Activated CD4-positive, alpha-beta memory T cell treated with anti-CD3 and anti-CD28 coated beads for 36 hours (primary cell): ENCODE measurements around the gene PCDHB12. TPM values are rescaled to one million over a fixed set of nuclear protein-coding genes. Genes with fewer than 3 reads are reported as not detected.
"Not testable (repeated sequence)": the region's sequence is repeated elsewhere in the genome, so short reads cannot be mapped to it uniquely, and the experiment has no call there.

Experiments
- CTCF ChIA-PET: fragments of 350-600 bp; sonication (Branson Sonifier 250); formaldehyde crosslinking; loops from one replicate; lab custom pipeline; 2021; ENCODE audit warnings: antibody characterized with exemption, inconsistent platforms; lab: Charles Lee
- POLR2A ChIA-PET: fragments of 350-600 bp; sonication (Branson Sonifier 250); formaldehyde crosslinking; loops from one replicate; lab custom pipeline; 2021; ENCODE audit warnings: antibody characterized with exemption; lab: Charles Lee
- DNase-seq: peaks from one replicate; pipeline ENCODE4 v3.0.0-alpha.2; 2020
- H3K27ac Mint-ChIP-seq: one replicate; pipeline ENCODE4 v1.8.0; 2021; ENCODE audit warnings: mixed read lengths
- H3K27me3 Mint-ChIP-seq: one replicate; pipeline ENCODE4 v1.8.0; 2021; ENCODE audit warnings: mixed read lengths
- H3K36me3 Mint-ChIP-seq: one replicate; pipeline ENCODE4 v1.8.0; 2021; ENCODE audit warnings: mixed read lengths
- H3K4me1 Mint-ChIP-seq: one replicate; pipeline ENCODE4 v1.8.0; 2021; ENCODE audit warnings: low read depth, mixed read lengths
- H3K4me3 Mint-ChIP-seq: one replicate; pipeline ENCODE4 v1.8.0; 2021; ENCODE audit warnings: mild to moderate bottlenecking, mixed read lengths
- H3K9me3 Mint-ChIP-seq: one replicate; pipeline ENCODE4 v1.8.0; 2021; ENCODE audit warnings: mixed read lengths
- intact Hi-C: fragments of 100-400 bp; cut with micrococcal nuclease; formaldehyde crosslinking; loops from one replicate; pipeline ENCODE4 v1.15.1; 2023
- total RNA-seq, 2 experiments: library from RNA; stranded (reverse); gene quantifications; one replicate each; pipeline ENCODE4 v1.2.3, GENCODE V29; 2021

PCDHB12 gene
- total RNA-seq, 2 experiments from 2014 or later: not detected

DNA sequence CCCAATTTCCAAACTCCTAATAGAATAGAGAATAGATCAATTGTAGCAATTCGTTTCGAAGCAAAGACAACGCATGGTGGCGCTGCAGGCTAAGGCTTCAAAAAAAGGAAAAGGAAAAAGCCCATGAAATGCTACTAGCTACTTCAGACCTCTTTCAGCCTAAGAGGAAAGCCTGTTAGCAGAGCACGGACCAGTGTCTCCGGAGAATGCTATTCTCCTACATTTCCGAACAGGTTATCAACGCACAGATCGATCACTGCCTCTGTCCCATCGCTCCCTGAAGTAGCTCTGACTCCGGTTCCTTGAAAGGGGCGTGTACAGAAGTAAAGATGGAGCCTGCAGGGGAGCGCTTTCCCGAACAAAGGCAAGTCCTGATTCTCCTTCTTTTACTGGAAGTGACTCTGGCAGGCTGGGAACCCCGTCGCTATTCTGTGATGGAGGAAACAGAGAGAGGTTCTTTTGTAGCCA is 36.8 kb downstream of the PCDHB12 start, which contains the start of gene PCDHB15:
Gene PCDHB15, plus strand, starts transcription at position 146 of the 468 bp plus-strand sequence. Its CDS starts 184 bp downstream, at position 330.
- intact Hi-C loops: no loop called here
- Mint-ChIP-seq H3K4me1 (no peaks in the 10 kb centered on the region), H3K27ac (no peak within 1 kb of the TSS), H3K36me3 (peaks cover 40% of the 10 kb centered on the region), H3K9me3 (peaks cover 76% of the 10 kb centered on the region), H3K4me3 (peak within 1 kb of the TSS; percentile 18), H3K27me3 (peaks cover 29% of the 10 kb centered on the region)
- DNase-seq: peak; percentile 40
- CTCF ChIA-PET: interaction anchor here (1.1 to 1.7 kb wide), 5 partner anchors 75 to 319 kb away, joined by 3 to 5 read pairs (median 5); partner anchors contain the start of gene TAF7
- POLR2A ChIA-PET: no interaction called here

DNA sequence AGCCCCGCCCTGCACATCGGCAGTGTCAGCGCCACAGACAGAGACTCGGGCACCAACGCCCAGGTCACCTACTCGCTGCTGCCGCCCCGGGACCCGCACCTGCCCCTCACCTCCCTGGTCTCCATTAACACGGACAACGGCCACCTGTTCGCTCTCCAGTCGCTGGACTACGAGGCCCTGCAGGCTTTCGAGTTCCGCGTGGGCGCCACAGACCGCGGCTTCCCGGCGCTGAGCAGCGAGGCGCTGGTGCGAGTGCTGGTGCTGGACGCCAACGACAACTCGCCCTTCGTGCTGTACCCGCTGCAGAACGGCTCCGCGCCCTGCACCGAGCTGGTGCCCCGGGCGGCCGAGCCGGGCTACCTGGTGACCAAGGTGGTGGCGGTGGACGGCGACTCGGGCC is 38.5 kb downstream of the PCDHB12 start:
- H3K4me1 Mint-ChIP-seq, DNase-seq, POLR2A ChIA-PET, H3K27ac Mint-ChIP-seq, H3K4me3 Mint-ChIP-seq, CTCF ChIA-PET, intact Hi-C loops: not testable (repeated sequence)
- Mint-ChIP-seq H3K9me3 (peaks cover 76% of the 10 kb centered on the region), H3K36me3 (peaks cover 31% of the 10 kb centered on the region), H3K27me3 (peaks cover 17% of the 10 kb centered on the region)

DNA sequence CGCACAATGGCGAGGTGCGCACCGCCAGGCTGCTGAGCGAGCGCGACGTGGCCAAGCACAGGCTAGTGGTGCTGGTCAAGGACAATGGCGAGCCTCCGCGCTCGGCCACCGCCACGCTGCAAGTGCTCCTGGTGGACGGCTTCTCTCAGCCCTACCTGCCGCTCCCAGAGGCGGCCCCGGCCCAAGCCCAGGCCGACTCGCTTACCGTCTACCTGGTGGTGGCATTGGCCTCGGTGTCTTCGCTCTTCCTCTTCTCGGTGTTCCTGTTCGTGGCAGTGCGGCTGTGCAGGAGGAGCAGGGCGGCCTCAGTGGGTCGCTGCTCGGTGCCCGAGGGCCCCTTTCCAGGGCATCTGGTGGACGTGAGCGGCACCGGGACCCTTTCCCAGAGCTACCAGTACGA is 38.9 kb downstream of the PCDHB12 start:
- Mint-ChIP-seq H3K36me3 (peaks cover 30% of the 10 kb centered on the region), H3K9me3 (peaks cover 75% of the 10 kb centered on the region), H3K27me3 (peaks cover 16% of the 10 kb centered on the region)
- H3K27ac Mint-ChIP-seq, H3K4me1 Mint-ChIP-seq, DNase-seq, intact Hi-C loops, H3K4me3 Mint-ChIP-seq, POLR2A ChIA-PET, CTCF ChIA-PET: not testable (repeated sequence)

DNA sequence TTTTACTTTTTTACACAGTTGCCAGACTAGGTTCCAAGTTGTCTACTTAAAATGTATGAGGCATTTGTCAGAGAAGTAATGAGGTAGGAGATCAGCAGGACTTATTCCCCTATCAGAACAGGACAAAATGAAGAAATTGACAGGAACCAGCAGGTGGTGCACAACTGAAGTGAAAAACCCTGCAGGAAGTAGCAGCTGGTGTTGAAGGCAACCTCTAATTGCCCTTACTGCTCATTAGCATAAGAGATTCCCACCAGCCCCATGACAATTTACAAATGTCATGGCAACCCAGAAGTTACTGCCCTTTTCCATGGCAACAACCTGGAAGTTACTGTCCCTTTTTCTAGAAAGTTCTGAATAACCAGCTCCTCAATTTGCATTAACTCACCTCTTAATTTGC is 42.1 kb downstream of the PCDHB12 start:
- no peak for DNase-seq
- H3K27me3 Mint-ChIP-seq: no peaks in the 10 kb centered on the region
- H3K4me3 Mint-ChIP-seq: no peak overlapping the region
- H3K4me1 Mint-ChIP-seq: no peaks in the 10 kb centered on the region
- ChIA-PET POLR2A (no interaction called here), CTCF (interaction anchor here (1.2 kb wide), 1 partner anchor 70 kb away, joined by 4 read pairs; the partner anchor contains the start of gene TAF7)
- intact Hi-C loops: no loop called here
- peaks cover 27% of the 10 kb centered on the region for H3K36me3 Mint-ChIP-seq
- H3K27ac Mint-ChIP-seq: no peak overlapping the region
- peaks cover 80% of the 10 kb centered on the region for H3K9me3 Mint-ChIP-seq

- H3K36me3 Mint-ChIP-seq: peaks cover 45% of the 10 kb centered on the region
- CTCF ChIA-PET: no interaction called here
- no peak overlapping the region for H3K4me3 Mint-ChIP-seq
- H3K9me3 Mint-ChIP-seq: peaks cover 91% of the 10 kb centered on the region
- POLR2A ChIA-PET: no interaction called here
- no peak for DNase-seq
- intact Hi-C loops: no loop called here
- no peak overlapping the region for H3K27ac Mint-ChIP-seq
- no peaks in the 10 kb centered on the region for H3K4me1 Mint-ChIP-seq
- H3K27me3 Mint-ChIP-seq: no peaks in the 10 kb centered on the region
These were observed 49.9 kb downstream of the PCDHB12 start for GRCh38 chr5:141258464-141258863.

GRCh38 chr5:141258948-141259347 is 50.4 kb downstream of the PCDHB12 start:
- Mint-ChIP-seq H3K9me3 (peaks cover 91% of the 10 kb centered on the region), H3K4me3 (no peak overlapping the region), H3K27me3 (no peaks in the 10 kb centered on the region), H3K36me3 (peaks cover 47% of the 10 kb centered on the region), H3K4me1 (no peaks in the 10 kb centered on the region), H3K27ac (no peak overlapping the region)
- DNase-seq: no peak
- intact Hi-C loops: no loop called here
- CTCF ChIA-PET: no interaction called here
- POLR2A ChIA-PET: no interaction called here

GRCh38 chr5:141260458-141261237 is 52.1 kb downstream of the PCDHB12 start:
- intact Hi-C loops: no loop called here
- Mint-ChIP-seq H3K36me3 (peaks cover 53% of the 10 kb centered on the region), H3K27me3 (no peaks in the 10 kb centered on the region), H3K4me1 (no peaks in the 10 kb centered on the region), H3K4me3 (no peak overlapping the region), H3K27ac (no peak overlapping the region), H3K9me3 (peaks cover 88% of the 10 kb centered on the region)
- no peak for DNase-seq
- ChIA-PET POLR2A (no interaction called here), CTCF (no interaction called here)

DNA sequence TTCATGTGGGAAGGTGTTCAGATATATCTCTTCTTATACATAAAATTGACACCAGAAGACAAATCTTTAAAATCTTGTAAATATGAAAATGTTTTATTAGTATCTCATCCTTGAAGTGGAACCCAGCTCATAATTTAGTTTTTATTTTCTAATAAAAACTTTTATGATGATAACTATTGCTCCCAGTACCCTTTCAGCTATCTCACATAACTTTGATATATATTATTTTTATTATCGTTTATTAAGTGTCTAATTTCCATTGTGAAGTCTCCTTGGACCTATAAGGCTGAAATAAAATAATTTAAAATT is 52.7 kb downstream of the PCDHB12 start:
- peaks cover 56% of the 10 kb centered on the region for H3K36me3 Mint-ChIP-seq
- H3K4me1 Mint-ChIP-seq: no peaks in the 10 kb centered on the region
- intact Hi-C loops: no loop called here
- no peaks in the 10 kb centered on the region for H3K27me3 Mint-ChIP-seq
- ChIA-PET CTCF (no interaction called here), POLR2A (no interaction called here)
- H3K4me3 Mint-ChIP-seq: no peak overlapping the region
- no peak overlapping the region for H3K27ac Mint-ChIP-seq
- DNase-seq: no peak
- peaks cover 88% of the 10 kb centered on the region for H3K9me3 Mint-ChIP-seq

Other genes with a start within 250 kb of the PCDHB12 start
- not detected for gene PCDHAC2, start 242.2 kb upstream of the PCDHB12 start, total RNA-seq
- gene PCDHB1, start 157.3 kb upstream of the PCDHB12 start, total RNA-seq: not detected
- under 1 TPM in 1 of 2 experiments, not detected in 1; 0.17 TPM for gene PCDHB2, start 114.1 kb upstream of the PCDHB12 start, total RNA-seq
- gene PCDHB3, start 108.2 kb upstream of the PCDHB12 start, total RNA-seq: not detected
- gene PCDHB4, start 86.9 kb upstream of the PCDHB12 start, total RNA-seq: not detected
- not detected for gene PCDHB5, start 73.5 kb upstream of the PCDHB12 start, total RNA-seq
- gene PCDHB6, start 58.7 kb upstream of the PCDHB12 start, total RNA-seq: not detected
- gene PCDHB7, start 36.1 kb upstream of the PCDHB12 start, total RNA-seq: not detected
- not detected for gene PCDHB8, start 30.9 kb upstream of the PCDHB12 start, total RNA-seq
- not detected for gene PCDHB16, start 26.3 kb upstream of the PCDHB12 start, total RNA-seq
- gene PCDHB9, start 21.6 kb upstream of the PCDHB12 start, total RNA-seq: not detected
- gene PCDHB10, start 16.4 kb upstream of the PCDHB12 start, total RNA-seq: not detected
- gene PCDHB11, start 9.1 kb upstream of the PCDHB12 start, total RNA-seq: not detected
- gene PCDHB13, start 5.2 kb downstream of the PCDHB12 start, total RNA-seq: not detected
- not detected for gene PCDHB14, start 14.6 kb downstream of the PCDHB12 start, total RNA-seq
- gene PCDHB15, start 36.7 kb downstream of the PCDHB12 start, total RNA-seq: not detected
- under 1 TPM; 0.19 to 0.31 TPM for gene SLC25A2, start 95.3 kb downstream of the PCDHB12 start, total RNA-seq
- 10 to 100 TPM; 54.6 to 55.5 TPM for gene TAF7, start 112.1 kb downstream of the PCDHB12 start, total RNA-seq
- gene PCDHGA1, start 121.8 kb downstream of the PCDHB12 start, total RNA-seq: not detected
- gene PCDHGA2, start 130.0 kb downstream of the PCDHB12 start, total RNA-seq: not detected
- gene PCDHGA3, start 135.1 kb downstream of the PCDHB12 start, total RNA-seq: not detected
- not detected for gene PCDHGB1, start 141.4 kb downstream of the PCDHB12 start, total RNA-seq
- gene PCDHGA4, start 146.3 kb downstream of the PCDHB12 start, total RNA-seq: under 1 TPM; 0.07 to 0.12 TPM
- gene PCDHGB2, start 151.3 kb downstream of the PCDHB12 start, total RNA-seq: under 1 TPM; 0.10 to 0.19 TPM
- not detected for gene PCDHGA5, start 155.4 kb downstream of the PCDHB12 start, total RNA-seq
- gene PCDHGB3, start 161.5 kb downstream of the PCDHB12 start, total RNA-seq: under 1 TPM in 1 of 2 experiments, not detected in 1; 0.10 TPM
- gene PCDHGA6, start 165.2 kb downstream of the PCDHB12 start, total RNA-seq: under 1 TPM; 0.05 to 0.10 TPM
- under 1 TPM in 1 of 2 experiments, not detected in 1; 0.07 TPM for gene PCDHGA7, start 174.0 kb downstream of the PCDHB12 start, total RNA-seq
- gene PCDHGB4, start 179.0 kb downstream of the PCDHB12 start, total RNA-seq: under 1 TPM in 1 of 2 experiments, not detected in 1; 0.07 TPM
- not detected for gene PCDHGA8, start 183.9 kb downstream of the PCDHB12 start, total RNA-seq
- under 1 TPM; 0.12 to 0.15 TPM for gene PCDHGB5, start 189.2 kb downstream of the PCDHB12 start, total RNA-seq
- gene PCDHGA9, start 194.1 kb downstream of the PCDHB12 start, total RNA-seq: under 1 TPM in 1 of 2 experiments, not detected in 1; 0.10 TPM
- gene PCDHGB6, start 199.3 kb downstream of the PCDHB12 start, total RNA-seq: under 1 TPM in 1 of 2 experiments, not detected in 1; 0.07 TPM
- gene PCDHGA10, start 204.3 kb downstream of the PCDHB12 start, total RNA-seq: under 1 TPM; 0.07 to 0.10 TPM
- gene PCDHGB7, start 209.0 kb downstream of the PCDHB12 start, total RNA-seq: under 1 TPM in 1 of 2 experiments, not detected in 1; 0.07 TPM
- gene PCDHGA11, start 212.3 kb downstream of the PCDHB12 start, total RNA-seq: under 1 TPM in 1 of 2 experiments, not detected in 1; 0.05 TPM
- gene PCDHGA12, start 221.8 kb downstream of the PCDHB12 start, total RNA-seq: under 1 TPM in 1 of 2 experiments, not detected in 1; 0.07 TPM